GM21576 (cell line): Measurements from ENCODE around the gene MAN1C1.

Experiments
- ATAC-seq: cut with Tn5 transposase; IDR thresholded peaks from one replicate; pipeline ENCODE4 v1.9.1; 2021; ENCODE audit warnings: mild to moderate bottlenecking, moderate library complexity; ENCODE audit not compliant: unreplicated experiment

MAN1C1 gene

DNA sequence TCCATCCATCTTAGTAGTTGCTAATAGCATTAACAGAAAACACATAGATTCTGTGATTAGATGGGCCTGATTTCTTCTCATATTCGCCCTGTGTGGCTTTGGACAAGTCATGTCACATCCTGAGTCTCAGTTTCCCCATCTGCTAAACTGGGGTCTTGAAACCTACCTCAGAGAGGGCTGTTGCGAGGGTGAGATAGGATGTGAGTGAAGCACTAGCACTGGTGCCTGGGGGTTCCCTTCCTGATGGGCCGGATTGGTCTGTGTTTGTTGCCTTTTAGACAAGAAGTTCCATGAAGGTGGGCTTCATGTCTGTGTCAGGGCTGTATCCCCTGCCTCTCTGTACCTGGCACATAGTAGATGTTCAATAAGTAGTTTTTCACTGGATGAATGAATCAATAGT lies 3.5 kb upstream of the MAN1C1 start:
- ATAC-seq, result no peak

DNA sequence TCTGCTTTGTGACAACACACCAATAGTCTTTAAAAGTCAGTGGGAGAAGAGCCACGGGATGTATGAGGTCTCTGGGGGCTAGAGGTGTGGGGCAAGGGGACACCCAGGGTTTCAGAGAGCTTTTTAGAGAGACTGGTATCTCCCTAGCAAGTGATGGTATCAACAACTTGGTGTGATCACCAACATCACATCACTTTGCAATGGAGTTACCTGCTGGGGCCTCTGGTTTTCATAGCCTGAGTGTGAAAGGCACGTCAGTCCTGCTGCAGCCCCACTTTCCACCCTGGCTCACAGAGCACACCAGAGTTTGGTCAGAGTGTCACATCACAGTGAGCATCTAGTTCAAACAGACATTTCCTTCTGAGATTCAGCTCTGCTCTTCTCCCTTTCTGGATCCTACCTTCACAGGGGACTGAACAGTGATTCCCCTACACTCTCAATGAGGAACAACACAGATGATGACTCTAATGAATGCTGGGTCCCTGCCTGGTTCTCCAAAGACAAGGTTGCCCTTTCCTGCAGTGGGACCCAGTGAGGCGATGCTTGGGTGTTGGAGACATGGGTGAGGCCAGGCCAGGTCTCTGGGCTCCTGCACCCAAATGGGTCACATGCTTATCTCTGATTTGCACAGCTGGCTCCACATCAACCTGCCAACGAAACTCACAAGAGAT lies 2.0 kb upstream of the MAN1C1 start:
- ATAC-seq, result no peak

DNA sequence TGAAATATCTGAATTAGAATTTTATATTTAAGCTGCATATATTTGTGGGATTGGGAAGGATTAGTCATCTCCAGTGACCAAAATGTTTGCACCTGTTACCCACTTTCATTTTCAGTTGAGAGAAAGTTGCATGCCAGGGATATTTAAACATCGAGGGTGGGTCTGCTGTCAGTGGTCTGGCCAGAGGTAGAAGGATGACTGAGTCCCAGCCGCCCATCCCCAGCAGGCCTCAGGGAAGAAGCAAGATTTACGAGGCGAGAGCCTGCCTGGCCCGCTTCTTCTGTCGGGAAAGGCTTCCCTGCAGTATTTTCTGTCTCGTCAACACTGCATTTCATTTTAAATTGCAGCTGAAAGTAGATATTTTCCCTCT lies 1.4 kb upstream of the MAN1C1 start:
- no peak for ATAC-seq

DNA sequence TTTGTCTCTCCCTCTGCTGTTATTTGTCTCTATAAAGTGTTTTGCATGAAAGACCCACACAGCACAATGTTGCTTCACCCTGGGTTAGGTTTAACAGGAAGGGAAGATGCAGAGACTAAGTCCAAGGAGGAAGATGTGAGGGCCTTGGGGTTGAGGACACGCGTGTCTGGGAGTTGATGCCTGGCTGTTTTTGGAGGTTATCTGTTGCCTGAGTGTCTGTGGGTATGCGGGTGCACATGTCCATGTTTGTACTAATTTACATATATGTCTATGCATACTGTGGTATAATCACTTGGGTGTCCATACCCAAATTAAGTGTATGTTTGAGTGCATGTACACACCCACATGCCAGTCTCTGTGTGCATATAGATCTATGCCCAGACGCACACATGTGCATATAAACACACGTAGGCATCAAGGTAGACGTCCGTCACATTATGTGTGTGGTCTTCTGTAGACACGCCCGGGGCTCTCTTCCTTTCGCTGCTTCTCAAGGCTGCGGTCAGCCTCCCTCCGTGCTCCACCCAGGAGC lies 962 bp upstream of the MAN1C1 start:
- ATAC-seq, result peak; percentile 2

DNA sequence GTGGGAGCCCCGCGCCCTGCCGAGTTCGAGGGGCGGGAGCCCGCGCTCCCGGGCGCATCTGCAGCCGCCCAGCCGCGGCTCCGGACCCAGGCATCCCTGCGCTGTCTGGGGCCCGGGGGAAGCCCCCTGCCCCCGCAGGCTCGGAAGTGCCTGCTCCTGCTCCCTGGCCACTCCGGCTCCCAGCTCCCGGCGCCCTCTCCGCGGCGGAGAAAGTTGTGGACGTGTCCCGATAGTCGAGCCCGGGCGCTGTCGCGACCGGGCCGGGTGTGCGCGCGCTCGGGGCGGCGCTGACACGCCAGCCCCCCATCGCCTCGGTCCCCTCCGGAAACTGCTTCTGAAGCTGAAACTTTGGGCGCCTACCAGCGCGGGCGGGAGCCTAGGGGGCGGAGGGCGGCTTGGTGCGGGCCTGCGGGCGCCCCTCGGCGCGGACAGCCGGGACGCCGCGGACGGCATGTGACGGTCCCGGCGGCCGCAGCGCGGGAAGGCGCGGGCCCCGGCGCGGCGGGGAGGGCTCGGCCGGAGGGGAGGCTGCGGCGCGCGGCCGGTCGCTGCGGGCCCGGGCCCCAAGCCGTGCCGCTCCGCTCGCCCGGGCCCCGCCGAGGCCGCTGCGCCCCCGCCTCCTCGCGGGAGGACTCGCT lies 515 bp downstream of the MAN1C1 start:
- no peak for ATAC-seq

DNA sequence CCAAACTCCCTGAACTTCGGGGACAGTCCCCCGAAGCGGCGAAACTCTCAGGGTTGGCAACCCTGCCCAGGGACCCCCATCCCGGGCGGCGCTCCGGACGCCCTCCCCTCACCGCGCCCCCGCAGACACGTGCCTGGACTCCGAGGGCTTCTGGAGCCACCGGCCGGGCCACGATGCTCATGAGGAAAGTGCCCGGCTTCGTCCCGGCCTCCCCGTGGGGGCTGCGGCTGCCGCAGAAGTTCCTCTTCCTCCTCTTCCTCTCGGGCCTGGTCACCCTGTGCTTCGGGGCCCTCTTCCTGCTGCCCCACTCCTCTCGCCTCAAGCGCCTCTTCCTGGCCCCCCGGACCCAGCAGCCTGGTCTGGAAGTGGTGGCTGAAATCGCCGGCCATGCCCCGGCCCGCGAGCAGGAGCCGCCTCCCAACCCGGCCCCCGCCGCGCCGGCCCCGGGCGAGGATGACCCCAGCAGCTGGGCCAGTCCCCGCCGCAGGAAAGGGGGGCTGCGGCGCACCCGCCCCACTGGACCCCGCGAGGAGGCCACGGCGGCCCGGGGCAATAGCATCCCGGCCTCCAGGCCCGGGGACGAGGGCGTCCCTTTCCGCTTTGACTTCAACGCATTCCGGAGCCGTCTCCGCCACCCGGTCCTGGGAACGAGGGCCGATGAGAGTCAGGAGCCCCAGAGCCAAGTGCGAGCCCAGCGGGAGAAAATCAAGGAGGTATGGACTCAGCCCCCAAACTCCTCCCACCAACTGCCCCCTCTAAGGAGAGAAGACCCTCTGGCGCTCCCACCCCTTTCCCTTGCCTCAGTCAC lies 1.2 kb downstream of the MAN1C1 start:
- no peak for ATAC-seq

DNA sequence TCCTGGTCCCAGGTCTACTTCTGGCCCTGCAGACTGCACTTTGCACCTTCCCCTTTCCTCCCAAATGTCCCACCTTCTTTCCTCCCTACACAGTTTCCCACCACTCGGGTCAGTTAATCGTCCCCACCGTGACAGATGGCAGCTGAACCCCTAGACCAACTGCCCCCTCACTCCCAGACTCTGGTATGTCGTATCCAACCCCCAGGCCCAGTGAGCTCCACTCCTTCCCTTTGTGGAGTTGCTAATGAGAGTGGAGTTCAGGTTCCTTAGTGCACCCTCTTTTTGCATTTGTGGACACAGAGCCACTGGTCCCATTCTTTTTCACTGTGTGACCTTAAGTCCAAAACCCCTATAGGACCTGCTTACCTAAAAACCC lies 1.8 kb downstream of the MAN1C1 start:
- no peak for ATAC-seq

DNA sequence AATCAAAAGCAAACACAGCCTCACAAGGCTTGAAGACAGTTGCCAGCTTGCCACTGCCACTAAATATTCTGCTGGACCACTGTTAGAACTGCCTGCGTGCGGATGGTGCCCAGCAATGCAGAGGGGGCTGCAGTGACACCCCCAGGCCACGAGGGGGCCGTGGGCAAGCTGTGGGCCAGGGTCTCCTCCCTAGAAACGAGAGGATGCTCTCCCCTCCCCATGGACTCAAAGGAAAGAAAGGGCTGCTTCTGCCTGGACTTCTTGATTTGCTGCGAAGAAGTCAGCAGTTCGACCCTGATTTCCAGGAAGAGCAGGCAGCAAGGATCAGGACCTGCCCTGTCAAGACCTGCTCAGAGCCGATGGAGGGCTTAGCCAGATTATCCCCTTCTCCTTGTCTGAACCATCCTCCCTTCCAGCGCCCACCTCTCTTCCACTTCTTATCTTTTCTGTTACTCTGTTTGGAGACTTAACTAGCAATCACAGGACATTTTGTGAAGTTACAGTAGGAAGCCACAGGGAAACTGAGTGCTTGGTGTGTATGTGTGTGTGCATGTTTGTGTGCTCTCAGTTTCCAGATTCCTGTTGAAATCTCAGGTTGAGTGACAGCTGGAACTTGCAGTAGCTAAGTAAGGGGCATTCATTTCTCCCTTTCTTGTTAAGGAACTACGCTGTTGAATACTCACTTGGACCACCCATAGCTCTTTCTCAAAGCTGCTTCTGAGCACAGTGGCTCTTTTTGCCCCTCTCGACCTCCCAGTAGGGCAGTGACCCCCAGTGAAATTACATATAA lies 2.7 kb downstream of the MAN1C1 start:
- no peak for ATAC-seq

DNA sequence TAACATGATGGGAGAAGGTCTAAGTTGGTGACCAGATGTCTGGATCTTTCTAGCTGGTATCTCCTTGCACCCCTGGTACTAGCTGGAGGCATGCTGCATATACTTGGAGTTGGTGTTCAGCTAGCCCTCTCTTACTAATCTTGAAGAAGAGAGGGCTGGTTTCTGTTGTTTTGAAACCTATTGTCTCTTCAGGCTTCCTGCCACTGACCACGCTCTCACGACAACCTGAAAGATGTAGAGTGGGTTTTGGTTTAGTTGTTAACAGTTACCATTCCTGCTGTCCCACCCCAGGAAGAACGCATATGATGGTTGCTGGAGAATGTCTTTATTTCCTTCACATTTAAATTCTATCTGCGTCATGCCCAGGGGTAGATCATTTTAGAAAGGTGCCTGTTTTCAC lies 3.6 kb downstream of the MAN1C1 start:
- no peak for ATAC-seq

DNA sequence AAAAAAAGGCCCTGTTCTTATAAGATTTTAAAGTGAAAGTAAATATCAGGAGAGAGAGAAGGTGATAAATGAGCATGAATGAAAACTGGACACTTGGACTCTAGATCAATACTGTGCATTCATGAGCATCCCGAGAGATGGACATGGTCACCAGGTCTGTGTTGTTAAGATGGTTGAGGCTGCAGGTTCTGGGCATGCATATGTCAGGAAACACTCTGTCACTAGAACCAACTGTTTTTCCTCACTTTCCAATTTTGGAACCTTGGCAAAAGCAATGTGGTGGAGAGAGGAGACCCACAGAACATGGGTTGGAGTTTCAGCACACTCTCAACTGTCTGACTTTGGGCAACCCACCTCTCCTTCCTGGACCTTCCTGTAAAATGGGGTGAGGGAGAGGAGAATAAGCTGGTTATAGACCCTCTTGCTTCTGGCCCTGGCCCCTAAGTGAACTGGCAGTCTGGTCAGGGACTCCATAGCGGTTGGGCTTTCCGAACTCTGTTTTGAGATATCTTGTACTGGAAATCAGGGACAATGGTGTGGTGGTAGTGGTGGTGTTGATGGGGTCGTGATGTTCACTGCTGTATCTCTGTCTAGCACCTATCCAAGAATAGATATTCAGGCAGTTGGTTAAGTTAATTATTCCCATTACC lies 4.2 kb downstream of the MAN1C1 start:
- no peak for ATAC-seq

DNA sequence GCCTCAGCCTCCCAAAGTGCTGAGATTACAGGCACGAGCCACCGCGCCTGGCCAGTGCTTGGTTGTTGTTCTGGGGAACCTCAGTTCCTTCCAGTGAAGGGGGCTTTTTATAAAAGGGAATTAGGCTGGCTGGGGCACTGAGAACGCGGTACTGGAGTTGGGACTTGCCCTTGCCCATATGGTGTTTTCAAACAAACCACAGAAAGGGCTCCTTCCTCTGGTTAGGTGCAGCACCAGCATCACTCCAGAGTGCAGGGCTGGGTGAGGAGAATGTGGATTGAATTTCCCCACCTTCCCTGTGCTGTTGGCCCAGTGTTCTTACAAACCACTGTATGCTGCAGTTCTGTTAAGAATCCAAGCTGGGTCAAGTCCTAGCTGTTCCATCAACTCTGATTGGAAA lies 5.3 kb downstream of the MAN1C1 start:
- ATAC-seq, result no peak

DNA sequence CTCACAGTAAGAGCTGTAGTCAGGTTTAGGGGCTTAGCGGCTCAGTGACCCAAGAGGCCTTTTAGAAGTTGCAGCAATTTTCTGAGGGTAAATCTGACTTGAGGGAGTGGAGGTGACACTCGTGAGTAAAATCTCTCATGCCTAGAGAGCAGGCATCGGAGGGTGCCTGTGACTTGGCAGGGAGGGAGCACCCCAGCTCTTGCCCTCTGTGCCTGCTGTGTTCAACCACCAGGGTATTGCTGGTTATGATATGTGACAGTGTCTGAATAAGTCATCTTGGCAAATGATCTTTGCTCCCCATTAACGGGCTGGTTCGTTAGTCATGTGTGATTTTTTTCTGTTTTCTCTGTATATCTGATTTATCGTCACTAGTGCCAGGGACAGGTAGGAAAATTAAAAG lies 5.9 kb downstream of the MAN1C1 start:
- no peak for ATAC-seq

DNA sequence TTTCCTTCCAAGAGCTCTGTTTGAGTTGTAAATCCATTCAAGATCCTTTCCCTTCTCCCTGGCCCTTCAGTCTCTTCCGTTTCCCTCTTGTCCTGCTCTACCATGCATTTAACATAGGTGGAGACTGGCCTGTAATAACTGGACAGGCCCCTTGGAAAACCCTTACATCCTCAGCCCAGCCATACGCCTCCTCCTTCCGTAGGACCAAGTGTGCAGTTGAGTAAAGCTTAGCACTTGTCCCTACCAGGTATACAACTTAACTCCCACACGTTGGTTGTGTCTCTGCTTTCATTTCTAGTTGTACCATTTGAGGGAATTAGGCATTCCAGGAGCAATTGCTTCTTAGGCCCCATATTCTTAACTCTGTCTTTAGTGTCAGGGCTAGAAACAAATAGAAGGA lies 6.4 kb downstream of the MAN1C1 start:
- ATAC-seq, result no peak

DNA sequence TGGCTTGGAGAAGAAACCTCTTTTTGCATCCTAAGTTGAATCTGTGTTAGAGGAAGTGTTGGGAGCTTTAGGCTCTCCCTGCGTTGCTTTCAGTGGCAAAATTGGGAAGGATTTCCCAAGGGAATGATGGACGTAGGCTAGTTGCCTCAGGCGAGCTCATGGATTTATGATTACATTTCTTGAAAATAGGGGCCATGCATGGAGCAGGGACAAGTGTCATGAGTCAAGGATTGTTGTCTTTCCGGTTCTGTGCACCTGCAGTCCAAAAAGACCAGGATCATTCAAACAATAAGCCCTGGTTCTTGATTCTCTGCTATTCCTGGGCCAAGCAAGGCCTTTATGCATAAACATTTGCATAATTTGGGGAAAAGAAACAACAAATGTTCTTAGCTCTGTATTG lies 7.1 kb downstream of the MAN1C1 start:
- ATAC-seq, result no peak

DNA sequence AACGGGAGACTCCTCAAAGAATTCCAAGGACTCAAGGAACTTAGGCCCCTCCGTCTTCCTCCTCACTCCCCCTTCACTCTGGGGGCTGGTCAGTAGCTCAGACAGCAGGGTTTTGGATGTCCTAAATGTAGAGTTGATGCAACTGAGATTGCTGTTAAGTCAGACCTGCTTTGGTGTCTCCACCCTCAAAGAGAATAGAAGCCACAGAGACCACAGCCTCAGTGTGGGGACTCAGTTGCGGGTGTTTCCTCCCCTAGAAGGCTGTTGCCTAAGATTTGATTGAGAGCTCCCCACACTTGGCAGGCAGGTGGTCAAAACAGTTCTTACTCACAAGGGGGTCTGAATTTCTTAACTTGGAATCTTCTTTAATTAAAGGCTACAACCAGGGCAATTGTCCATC lies 7.6 kb downstream of the MAN1C1 start:
- ATAC-seq, result no peak

DNA sequence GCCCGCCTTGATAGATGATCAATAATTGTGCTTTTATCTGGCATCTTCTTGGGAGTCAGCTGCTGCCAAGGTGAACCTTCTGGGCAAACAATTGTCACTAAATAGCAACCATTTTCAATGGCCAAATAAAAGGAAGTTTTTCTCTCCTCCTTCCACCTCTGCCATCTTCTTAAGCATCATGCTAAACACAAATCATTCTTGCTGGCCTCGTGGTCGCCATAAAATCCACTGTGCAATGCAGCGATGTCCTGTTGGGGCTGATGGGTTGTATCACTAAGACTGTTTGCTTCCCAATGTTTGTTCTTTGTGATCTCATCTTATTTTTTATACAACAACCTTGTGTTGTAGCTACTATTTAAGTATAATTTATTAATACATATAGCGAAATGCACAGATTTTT lies 8.0 kb downstream of the MAN1C1 start:
- ATAC-seq, result no peak

DNA sequence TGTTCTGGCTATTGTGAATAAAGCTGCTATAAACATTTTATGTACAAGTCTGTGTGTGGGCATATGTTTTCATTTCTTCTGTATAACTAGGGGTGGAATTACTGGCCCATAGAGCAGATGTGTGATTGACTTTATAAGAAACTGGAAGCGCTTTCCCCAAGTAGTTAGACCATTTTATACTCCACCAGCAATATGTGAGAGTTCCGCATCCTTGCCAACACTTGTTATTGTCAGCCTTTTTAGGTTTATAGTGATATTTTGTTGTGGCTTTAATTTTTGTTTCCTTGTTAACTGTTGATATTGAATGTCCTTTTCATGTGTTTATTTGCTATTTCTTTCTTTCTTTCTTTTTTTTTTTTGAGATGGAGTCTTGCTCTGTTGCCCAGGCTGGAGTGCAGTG lies 9.4 kb downstream of the MAN1C1 start:
- ATAC-seq, result no peak

DNA sequence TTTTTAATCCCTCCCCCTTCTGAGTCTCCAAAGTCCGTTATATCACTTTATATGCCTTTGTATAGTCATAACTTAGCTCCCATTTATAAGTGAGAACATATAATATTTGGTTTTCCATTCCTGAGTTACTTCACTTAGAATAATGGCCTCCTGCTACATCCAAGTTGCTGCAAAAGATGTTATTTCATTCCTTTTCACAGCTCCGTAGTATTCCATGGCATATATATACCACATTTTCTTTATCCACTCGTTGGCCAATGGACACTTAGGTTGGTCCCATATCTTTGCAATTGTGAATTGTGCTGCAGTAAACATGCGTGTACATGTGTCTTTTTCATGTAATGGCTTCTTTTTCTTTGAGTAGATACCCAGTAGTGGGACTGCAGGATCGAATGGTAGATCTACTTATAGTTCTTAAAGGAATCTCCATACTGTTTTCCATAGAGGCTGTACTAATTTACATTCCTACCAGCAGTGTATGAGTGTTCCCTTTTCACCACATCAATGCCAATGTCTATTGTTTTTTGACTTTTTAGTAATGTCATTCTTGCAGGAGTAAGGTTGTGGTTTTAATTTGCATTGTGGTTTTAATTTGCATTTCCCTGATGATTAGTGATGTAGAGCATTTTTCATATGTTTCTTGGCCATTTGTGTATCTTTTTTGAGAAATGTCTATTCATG lies 12.3 kb downstream of the MAN1C1 start:
- no peak for ATAC-seq

DNA sequence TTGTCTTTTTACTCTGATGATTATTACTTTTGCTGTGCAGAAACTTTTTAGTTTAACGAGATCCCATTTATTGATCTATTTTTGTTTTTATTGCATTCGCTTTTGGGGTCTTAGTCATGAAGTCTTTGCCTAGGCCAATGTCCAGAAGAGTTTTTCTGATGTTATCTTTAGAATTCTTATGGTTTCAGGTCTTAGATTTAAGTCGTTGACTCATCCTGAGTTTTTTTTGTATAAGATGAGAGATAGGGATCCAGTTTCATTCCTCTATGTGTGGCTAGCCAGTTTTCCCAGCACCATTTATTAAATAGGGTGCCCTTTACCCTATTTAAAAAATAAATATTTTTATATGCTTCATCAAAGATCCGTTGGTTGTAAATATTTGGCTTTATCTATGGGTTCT lies 13.2 kb downstream of the MAN1C1 start:
- no peak for ATAC-seq
